Epidermal melanocyte (primary cell): ENCODE results near the gene SLX4IP.

ENCODE experiments used
- DNase-seq: peaks from one replicate; pipeline ENCODE4 v3.0.0; 2011; ENCODE audit warnings: low spot score; ENCODE audit not compliant: insufficient read length

The SLX4IP gene

GRCh38 chr20:10428008-10428407 lies 7.1 kb upstream of the SLX4IP start:
- DNase-seq = no peak

- DNase-seq = no peak
Observed at GRCh38 chr20:10429443-10429981, 5.6 kb upstream of the SLX4IP start.

- no peak for DNase-seq
Observed at GRCh38 chr20:10430000-10430466, 5.1 kb upstream of the SLX4IP start.

GRCh38 chr20:10430704-10431103 lies 4.4 kb upstream of the SLX4IP start:
- DNase-seq = no peak

GRCh38 chr20:10432079-10432478 lies 3.0 kb upstream of the SLX4IP start:
- no peak for DNase-seq

DNA sequence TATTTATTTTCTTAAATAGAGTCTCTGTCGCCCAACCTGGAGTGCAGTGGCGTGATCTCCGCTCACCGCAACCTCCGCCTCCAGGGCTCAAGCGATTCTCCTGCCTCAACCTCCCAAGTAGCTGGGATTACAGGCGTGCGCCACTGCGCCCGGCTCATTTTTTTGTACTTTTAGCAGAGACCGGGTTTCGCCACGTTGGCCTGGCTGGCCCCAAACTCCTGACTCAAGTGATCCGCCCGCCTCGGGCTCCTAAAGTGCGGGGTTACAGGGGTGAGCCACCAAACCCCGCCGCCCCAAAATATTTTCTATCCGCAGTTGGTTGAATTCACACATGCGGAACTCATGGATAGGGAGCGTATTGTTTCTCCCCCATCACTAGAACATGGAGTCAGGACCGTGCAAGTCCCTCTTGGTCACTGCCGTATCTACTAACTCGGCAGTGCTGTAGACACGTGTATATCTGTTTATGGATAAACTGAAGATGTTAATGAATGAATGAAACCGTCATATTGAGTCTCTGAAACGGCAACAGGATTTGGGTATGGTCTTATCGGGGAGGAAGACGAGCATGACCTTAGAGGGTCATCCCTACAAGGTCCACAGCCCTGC lies 2.0 kb upstream of the SLX4IP start:
- DNase-seq = no peak

- DNase-seq = peak; percentile 64
Observed at GRCh38 chr20:10433623-10434466, 1.3 kb upstream of the SLX4IP start, which contains the start of gene MKKS. MKKS (minus strand) TSS chr20:10434222; CDS start chr20:10413514, 20,708 bp downstream.

DNA sequence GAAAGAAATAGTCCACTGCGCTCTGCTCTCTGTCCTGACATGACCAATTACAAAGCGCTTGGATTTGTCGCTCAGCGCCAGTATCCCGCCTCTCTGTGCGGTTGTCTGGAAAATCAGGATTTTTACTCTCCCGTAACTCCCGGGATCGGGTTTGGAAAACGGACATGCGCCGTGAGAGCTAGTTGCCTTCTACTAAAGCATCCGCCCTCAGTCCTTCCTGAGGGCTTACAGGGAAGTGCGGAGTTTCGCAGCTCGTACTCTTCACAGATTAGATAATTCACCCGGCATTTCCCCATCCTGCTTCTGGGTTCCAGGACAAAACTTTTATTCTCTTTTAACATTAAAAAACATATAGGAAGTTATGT lies 656 bp upstream of the SLX4IP start:
- DNase-seq = peak; percentile 77

DNA sequence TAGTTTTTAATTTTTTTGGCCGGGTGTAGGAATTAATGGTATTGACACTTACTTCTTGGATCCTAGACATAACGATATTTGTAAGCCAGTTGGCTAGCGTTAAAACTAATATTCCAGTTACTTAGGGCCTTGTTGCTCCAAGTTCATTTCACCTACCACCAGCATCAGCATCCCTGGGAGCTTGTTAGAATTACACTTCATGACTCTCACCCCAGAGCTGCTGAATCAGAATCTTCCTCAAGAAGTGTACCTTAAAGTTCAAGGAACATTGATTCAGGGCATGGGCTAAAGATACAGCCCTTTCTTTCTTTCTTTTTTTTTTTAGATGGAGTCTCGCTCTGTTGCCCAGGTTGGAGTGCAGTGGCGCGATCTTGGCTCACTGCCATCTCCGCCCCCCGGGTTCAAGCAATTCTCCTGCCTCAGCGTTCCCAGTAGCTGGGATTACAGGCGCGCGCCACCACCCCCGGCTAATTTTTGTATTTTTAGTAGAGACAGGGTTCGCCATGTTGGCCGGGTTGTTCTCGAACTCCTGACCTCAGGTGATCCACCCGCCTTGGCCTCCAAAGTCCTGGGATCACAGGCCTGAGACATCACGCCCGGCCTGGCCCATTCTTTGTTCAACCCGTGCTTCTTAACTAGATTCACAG lies 1.1 kb downstream of the SLX4IP start:
- DNase-seq = no peak

GRCh38 chr20:10438217-10438616 lies 3.1 kb downstream of the SLX4IP start:
- DNase-seq = no peak

- no peak for DNase-seq
Observed at GRCh38 chr20:10443936-10444335, 8.8 kb downstream of the SLX4IP start.

DNA sequence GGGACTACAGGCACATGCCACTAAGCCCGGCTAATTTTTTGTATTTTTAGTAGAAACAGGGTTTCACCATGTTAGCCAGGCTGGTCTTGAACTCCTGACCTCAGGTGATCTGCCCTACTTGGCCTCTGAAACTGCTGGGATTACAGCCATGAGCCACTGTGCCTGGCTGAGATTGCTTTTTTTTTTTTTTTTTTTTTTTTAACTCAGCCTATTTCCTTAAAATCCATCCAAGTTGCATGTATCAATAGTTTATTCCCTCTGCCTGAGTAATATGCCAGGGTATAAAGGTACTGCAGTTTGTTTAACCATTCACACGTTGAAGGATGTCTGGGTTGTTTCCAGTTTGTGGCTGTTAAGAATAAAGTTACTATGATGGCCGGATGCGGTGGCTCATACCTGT lies 10.7 kb downstream of the SLX4IP start:
- DNase-seq = no peak

DNA sequence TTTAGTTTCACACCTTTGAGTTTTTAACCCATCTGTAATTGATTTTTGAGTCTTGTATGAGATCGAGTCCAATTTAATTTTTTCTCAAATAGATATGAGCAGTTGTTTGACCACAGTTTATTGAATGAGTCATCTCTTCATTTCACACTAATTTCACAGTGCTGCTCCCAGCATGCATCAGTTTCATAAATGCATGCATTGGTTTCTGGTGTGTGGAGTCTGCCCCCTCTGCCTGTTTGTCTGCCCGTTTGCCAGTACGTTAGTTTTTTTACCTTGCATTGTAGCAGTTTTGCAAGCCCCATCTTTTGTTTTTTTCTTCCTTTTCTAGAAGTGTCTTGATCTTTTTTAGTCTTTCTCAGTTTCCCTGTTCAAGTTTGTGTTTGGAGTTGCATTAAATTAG lies 11.9 kb downstream of the SLX4IP start:
- peak; percentile 58 for DNase-seq

DNA sequence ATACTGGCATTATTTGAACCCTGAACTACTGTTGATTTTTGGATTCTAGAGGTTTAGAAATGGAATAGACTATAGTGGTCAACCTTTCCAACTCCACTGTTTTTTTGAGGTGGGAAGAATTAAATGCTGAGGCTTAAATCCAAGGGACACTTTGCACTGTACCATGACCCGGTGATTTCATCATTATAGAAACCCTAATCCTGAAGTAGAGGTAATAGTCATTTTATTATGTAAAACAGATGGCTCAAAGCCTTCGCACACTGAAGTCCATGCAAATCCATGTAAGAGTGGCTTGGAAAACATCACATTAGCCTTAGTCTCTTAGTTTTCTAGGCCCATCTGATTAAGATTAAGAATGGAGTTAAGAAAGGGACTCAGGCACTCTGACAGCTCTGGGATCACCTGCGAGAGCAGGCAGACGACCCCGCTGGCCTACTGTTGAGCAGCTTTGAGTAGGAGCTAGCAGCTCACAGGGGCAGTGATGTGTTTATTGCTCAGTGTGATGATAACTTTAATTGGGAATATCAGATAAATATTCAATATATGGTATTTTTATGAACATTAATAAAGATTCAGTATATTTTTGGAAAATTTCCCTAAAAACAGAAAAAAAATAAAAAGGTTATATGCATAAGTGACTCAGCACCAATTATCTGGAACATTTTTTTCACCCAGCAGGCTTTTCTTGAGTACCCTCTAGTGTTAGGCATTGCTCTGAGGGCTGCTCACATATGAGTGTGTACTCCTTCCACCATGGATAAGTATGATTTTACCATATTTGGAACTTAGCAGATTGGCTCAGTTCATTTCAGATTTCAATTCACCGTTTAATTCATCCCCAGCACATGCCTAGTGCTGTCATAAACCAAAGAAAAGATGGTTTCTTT lies 13.4 kb downstream of the SLX4IP start:
- no peak for DNase-seq

GRCh38 chr20:10449270-10449669 lies 14.2 kb downstream of the SLX4IP start:
- no peak for DNase-seq

GRCh38 chr20:10453241-10453640 lies 18.1 kb downstream of the SLX4IP start:
- DNase-seq = no peak

DNA sequence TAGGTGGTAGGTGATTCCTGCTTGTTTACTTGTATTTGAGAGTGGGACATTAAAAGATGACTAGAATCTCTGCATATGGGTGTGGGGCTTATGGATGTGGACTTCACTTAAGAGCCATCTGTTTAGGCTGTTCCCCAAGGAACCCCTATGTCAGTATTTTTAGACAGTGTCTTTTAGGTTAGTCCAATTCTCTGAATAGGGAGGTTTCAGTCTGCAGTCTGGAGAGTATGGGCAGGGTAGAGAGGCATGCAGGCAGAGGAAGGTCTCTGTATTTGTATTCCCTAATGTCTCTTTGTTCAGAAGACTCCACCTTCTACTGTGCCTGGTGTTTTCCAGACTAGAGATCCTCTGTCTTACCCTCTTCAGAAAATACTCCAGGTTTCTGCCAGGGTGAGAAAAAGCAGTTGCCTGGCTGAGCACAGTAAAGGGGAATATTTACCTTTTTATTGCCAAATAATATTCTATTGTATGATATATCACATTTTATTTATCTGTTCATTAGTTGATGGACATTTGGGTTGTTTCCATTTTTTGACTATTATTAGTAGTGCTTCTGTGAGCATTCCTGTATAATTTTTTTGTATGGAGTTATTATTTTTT lies 19.1 kb downstream of the SLX4IP start:
- DNase-seq = no peak

DNA sequence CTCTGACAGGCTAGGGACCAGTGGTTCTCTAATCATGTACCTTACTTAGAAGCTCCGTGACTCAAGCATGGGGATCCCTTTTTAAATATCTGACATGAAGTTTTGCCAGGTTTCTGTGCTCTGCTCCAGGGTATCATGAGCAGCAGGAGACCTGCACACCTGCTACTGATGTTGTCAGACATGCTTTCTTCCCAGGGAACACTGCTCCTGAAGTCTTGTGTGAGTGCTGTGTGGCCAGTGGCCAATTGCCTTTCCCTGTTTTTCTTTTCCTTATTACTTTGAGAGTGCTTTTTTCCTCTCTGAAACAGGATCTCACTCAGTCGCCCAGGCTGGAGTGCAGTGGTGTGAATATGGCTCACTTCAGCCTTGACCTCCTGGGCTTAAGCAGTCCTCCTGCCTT lies 26.4 kb downstream of the SLX4IP start:
- no peak for DNase-seq

DNA sequence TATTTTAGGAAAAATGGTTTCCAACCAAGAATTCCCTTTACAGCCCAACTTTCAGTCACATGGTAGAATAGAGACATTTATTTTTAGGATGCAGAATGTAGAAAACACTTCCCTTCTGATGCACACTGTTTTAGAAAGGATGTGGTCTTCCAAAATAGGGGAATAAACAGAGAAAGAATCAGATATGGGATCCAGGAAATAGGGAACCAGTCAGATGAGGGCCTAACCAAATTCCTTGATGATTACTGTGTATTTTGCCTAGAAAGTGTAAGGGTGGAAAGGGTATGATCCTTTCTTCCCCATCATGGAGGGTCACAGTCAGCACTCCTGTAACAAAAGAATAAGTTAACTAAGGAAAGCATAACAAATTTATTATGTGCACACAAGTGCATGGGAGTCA lies 27.4 kb downstream of the SLX4IP start:
- DNase-seq = no peak

DNA sequence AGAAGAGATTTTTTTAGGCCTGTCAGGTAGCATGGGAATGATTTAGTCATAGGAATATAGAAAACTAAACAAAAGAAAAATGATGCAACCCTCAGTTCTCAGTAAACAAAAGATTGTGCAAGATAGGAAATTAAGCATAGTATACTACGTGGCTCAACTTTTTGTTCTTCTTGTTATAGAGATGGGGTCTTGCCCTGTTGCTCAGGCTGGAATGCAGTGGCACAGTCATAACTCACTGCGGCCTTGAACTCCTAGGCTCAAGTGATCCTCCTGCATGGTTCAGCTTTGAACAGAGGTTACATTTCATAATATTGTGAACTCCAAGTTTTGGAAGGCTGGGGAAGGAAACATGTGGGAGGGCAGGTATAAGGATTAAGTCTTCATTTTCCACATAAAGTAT lies 28.5 kb downstream of the SLX4IP start:
- DNase-seq = no peak

- DNase-seq = no peak
Observed at GRCh38 chr20:10465135-10465534, 30.0 kb downstream of the SLX4IP start.
